Stimulated activated CD8-positive, alpha-beta memory T cell treated with anti-CD3 and anti-CD28 coated beads, Interleukin-12 subunit alpha, Interleukin-12 subunit beta, amount 100 ng/mL, for 1 hour (primary cell): ENCODE data around the gene LSM12.
"Not testable (repeated sequence)": the region's sequence is repeated elsewhere in the genome, so short reads cannot be mapped to it uniquely, and the experiment has no call there.

Experiments used
- DNase-seq: peaks from one replicate; pipeline ENCODE4 v3.0.0-alpha.2; 2020; ENCODE audit warnings: low read depth

LSM12 gene

GRCh38 chr17:44039829-44040635, 26.4 kb downstream of the LSM12 start:
- no peak for DNase-seq

- DNase-seq, result no peak
Measured at GRCh38 chr17:44038604-44039011, 27.9 kb downstream of the LSM12 start.

GRCh38 chr17:44037471-44037870, 29.0 kb downstream of the LSM12 start:
- DNase-seq, result no peak

GRCh38 chr17:44034688-44035087, 31.8 kb downstream of the LSM12 start:
- DNase-seq, result not testable (repeated sequence)

- DNase-seq, result no peak
Measured at GRCh38 chr17:44033861-44034408, 32.5 kb downstream of the LSM12 start.

- no peak for DNase-seq
Measured at GRCh38 chr17:44030482-44030881, 36.0 kb downstream of the LSM12 start.

GRCh38 chr17:44029736-44030135, 36.7 kb downstream of the LSM12 start:
- DNase-seq, result no peak

- no peak for DNase-seq
Measured at GRCh38 chr17:44024853-44025252, 41.6 kb downstream of the LSM12 start.

- DNase-seq, result no peak
Measured at GRCh38 chr17:44024271-44024663, 42.2 kb downstream of the LSM12 start.

- DNase-seq, result no peak
Measured at GRCh38 chr17:44023545-44024270, 42.8 kb downstream of the LSM12 start.

GRCh38 chr17:44022246-44022645, 44.2 kb downstream of the LSM12 start:
- DNase-seq, result no peak

- not testable (repeated sequence) for DNase-seq
Measured at GRCh38 chr17:44021227-44021626, 45.2 kb downstream of the LSM12 start.

- peak; percentile 79 for DNase-seq
Measured at GRCh38 chr17:44014437-44015172, 51.9 kb downstream of the LSM12 start, which contains the start of gene TMEM101. Gene TMEM101 (minus strand): TSS chr17:44014963. CDS start chr17:44014952, 11 bp downstream.

GRCh38 chr17:44014133-44014436, 52.4 kb downstream of the LSM12 start:
- no peak for DNase-seq

- no peak for DNase-seq
Measured at GRCh38 chr17:44012874-44013273, 53.6 kb downstream of the LSM12 start.

- DNase-seq, result no peak
Measured at GRCh38 chr17:44012391-44012790, 54.1 kb downstream of the LSM12 start.

GRCh38 chr17:44011876-44012275, 54.6 kb downstream of the LSM12 start:
- DNase-seq, result no peak

- DNase-seq, result no peak
Measured at GRCh38 chr17:44010966-44011647, 55.4 kb downstream of the LSM12 start.

GRCh38 chr17:44008205-44008909, 58.1 kb downstream of the LSM12 start:
- DNase-seq, result no peak

GRCh38 chr17:44007346-44008204, 58.9 kb downstream of the LSM12 start:
- no peak for DNase-seq
